Dermis microvascular lymphatic vessel endothelial cell (primary cell): ENCODE data around the gene SCAI. TPM values are rescaled to one million over a fixed set of nuclear protein-coding genes. Genes with fewer than 3 reads are reported as not detected.
A peak's percentile ranks its signal among the peaks of the same experiment; 100 is the strongest.
"Not testable (repeated sequence)": the region's sequence is repeated elsewhere in the genome, so short reads cannot be mapped to it uniquely, and the experiment has no call there.

Experiments
- DNase-seq, 2 donors: peaks; one replicate each; pipeline versions ENCODE4 v3.0.0 to v3.0.0-alpha.2; 2010; ENCODE audit warnings: low read depth in 2 of 2
- total RNA-seq: library from RNA; depleted of rRNA; stranded (reverse); fragments of >200 nt; gene quantifications from 2 replicates; pipeline ENCODE4 v1.2.1, GENCODE V29; 2014

The SCAI gene
- total RNA-seq, 1 donor from 2014 or later, result 2.7 TPM

DNA sequence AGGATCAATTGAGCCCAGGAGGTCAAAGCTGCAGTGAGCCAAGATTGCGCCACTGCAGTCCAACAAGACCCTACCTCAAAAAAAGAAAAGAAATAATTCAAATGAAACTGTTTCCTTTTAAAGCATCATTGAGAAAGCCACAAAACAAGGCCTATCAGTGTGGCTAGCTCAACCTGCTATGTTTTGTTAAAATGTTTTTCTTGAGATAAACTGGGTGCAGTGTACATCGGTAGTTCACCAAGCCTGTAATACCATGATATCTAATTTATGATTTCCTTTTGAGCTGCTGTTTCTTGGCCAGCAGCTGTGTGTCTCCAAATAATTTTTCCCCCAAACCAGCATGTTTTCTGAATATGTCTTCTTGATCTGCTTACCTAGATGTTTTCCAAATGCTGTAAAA lies 105.2 kb downstream of the SCAI start:
- no peak for DNase-seq

DNA sequence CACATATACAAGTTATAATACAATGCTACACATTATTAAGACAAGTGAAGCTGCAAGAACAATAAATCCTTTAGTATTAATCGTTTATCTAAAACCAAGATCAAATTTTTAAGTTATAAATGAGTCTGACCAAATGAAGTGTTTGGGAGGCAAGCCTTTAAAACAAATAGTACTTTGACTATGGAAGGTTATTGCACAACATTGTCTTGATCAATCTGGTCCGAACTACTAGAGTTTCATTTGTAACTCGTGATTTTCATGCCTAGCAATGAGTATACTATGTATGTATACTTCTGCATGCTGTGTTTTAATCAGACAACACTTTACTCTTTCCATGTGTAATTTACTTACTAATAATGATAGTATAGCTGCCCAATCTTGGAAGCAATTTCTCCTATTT lies 115.3 kb downstream of the SCAI start:
- no peak for DNase-seq

DNA sequence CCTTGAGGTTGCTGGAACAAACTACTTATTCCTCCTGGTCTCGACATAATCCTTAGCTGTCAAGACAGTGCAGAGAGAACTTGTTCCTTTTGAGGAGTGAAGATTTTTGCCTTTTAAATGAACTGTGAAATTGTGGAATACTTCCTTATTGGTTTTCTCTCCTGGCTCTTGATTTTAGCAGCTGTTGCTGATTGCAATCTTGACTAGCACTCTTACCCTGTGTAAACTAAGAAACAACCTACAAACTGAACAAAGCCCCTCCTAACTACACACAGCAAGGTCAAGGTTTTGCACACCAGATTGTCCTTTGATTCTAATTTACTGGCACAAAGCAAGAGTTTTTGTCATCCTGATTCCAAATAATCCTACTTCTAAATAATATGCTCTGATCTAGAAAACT lies 118.4 kb downstream of the SCAI start:
- no peak for DNase-seq

DNA sequence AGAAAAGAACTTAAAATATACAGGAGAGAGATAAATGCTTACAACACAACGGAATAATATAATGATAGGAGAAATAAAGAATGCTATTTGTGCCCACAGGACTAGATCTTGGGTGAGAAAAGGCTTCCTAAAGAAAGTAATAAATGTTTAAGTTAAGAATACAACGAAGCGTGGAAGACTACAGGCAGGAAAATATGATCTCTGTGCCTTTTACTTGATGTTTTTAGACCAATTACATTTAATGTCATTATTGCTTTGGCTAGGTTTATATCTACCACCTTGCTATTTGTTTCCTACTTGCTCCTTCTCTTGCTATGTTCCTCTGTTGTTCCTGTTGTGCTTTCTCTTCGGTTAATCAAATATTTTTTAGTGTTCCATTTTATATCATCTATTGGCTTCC lies 122.3 kb downstream of the SCAI start:
- DNase-seq, result no peak

DNA sequence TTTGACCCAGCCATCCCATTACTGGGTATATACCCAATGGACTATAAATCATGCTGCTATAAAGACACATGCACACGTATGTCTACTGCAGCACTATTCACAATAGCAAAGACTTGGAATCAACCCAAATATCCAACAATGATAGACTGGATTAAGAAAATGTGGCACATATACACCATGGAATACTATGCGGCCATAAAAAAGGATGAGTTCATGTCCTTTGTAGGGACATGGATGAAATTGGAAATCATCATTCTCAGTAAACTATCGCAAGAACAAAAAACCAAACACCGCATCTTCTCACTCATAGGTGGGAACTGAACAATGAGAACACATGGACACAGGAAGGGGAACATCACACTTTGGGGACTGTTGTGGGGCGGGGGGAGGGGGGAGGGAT lies 127.7 kb downstream of the SCAI start:
- DNase-seq, result not testable (repeated sequence)

DNA sequence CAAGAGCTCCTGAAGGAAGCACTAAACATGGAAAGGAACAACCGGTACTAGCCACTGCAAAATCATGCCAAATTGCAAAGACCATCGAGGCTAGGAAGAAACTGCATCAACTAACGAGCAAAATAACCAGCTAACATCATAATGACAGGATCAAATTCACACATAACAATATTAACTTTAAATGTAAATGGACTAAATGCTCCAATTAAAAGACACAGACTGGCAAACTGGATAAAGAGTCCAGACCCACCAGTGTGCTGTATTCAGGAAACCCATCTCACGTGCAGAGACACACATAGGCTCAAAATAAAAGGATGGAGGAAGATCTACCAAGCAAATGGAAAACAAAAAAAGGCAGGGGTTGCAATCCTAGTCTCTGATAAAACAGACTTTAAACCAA lies 131.3 kb downstream of the SCAI start:
- not testable (repeated sequence) for DNase-seq

- DNase-seq, result no peak
Observed at GRCh38 chr9:125008599-125008998, 134.7 kb downstream of the SCAI start.

DNA sequence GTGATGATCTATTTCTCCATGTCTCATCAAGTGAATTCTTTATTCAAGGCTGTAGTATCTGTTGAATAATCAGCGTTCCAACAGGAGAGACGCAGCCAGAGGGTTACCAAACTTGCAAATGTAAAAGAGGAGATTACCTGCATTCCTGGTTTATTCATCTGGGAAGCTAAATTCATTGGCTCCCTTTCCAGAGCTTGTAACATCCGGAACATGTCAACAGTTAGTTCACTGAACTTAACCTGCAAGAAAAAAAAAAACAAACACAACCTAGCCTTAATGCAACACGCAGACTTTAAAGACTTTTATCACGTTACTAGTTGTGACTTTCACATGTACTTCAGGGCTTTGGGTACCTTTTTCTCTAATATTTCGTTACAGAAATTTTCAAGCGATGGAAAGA lies 140.0 kb downstream of the SCAI start:
- no peak for DNase-seq

DNA sequence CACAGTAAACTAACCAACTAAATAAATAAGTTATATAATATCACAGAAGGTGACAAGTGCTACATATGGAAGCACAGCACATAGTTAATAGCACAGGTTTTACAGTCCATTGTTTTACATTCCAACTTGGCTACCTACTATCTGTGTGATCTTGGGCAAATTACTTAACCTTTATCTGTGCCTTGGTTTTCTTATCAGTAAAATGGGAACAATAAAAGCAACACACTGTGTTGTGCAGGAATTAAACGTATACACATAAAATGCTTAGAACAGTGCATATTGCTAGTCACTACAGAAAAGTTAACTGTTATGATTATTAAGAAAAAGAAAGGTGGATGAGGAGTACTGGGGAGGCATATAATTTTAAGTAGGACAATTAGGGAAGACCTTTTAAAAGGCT lies 159.6 kb downstream of the SCAI start:
- no peak for DNase-seq

GRCh38 chr9:124980431-124980830 lies 162.9 kb downstream of the SCAI start:
- no peak for DNase-seq

- DNase-seq, result peak; percentile 53 to 61
Observed at GRCh38 chr9:124975131-124975530, 168.2 kb downstream of the SCAI start.

DNA sequence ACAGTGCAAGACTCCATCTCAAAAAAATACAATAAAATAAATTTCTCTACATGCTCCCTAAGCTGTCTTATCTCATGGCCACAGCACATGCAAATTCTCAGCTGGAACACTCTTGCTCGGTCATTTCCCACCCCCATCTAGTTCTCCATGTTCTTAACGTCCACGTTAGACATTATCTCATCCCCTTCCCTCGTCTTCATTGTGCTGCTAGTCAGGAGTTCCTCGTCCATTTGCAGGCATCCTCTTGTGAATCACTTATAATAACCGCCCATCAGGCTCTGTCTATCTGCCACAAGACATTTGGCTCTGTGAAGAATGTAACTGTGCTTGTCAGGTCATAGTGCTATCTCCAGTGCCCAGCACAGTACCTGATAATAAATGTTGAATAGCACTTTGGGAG lies 169.5 kb downstream of the SCAI start:
- DNase-seq, result no peak

DNA sequence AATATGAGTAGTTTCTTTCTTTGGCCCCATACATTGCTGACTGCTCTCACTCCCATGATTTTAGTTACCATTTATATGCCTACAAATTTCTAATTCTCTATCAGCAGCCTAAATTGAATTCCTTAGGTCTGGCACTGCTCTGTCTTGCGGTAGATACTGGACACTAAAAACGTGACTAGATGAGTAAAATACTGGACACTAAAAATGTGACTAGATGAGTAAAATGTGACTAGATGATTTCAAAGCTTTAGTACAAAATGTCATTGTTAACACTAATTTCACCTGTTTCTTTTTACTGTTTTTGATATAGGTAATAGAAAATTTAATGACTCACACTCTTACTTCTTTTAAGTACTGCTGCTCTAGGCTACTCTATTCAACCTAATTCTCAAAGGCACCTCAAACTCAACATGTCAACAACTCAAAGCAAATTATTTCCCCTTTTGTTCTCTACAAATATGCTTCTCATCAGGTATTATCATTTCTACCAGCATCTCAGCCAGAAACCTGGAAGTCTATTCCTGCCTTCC lies 171.0 kb downstream of the SCAI start:
- no peak for DNase-seq

- DNase-seq, result no peak
Observed at GRCh38 chr9:124969401-124969800, 173.9 kb downstream of the SCAI start.

DNA sequence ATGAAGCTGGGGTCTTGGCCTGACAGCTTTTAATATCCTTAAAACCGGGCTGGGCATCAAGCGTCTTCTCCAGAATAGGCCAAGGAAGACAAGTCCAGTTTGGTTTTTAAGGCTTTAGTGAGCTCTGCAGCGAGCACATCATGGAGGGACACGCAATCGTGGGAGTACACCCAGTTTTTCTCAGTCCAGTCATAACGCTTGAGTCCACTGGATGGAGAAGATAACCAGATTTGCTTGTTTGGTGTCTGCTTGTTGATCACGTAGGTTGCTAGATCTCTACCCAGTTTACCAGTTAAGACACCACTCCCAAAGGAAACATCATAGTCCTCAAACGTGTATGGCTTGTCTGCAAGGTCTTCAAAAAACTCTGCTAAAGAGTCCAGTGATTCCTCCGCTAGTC lies 175.1 kb downstream of the SCAI start:
- DNase-seq, result no peak

GRCh38 chr9:124965775-124966568 lies 177.4 kb downstream of the SCAI start:
- not testable (repeated sequence) for DNase-seq

DNA sequence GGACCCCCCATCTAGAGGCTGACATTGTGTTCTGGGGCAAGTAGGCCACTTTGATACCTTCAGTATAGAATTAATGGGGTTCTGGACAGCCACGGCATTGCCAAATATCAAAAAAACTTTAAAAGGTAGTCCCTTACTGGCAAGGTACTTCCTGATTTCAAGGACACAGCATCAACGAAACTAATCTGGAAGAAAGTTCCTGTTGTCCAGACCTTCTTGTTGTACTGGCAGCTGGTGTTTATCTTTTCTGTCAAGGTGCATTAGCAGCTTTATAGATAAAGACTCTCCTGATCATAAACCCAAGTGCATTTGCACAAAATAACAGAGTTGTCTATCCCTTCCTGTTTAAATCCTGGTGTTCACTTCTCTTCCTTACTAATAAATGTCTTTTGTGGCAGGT lies 178.7 kb downstream of the SCAI start:
- DNase-seq, result no peak

- no peak for DNase-seq
Observed at GRCh38 chr9:124964056-124964455, 179.3 kb downstream of the SCAI start.

DNA sequence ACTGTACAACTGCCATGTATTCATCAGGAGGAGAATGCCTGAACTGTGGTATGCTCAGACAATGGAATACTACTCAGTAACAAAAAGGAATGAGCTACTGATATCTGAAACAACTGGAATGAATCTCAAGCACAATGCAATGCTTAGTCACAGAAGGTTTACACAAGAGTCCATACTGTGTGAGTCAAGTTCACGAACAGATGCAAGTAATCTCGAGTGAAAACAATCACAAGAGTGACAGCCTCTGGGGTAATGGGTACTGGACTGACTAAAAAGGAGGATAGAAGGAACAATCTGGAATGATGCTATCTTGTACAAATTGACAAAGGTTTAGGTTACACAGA lies 182.9 kb downstream of the SCAI start:
- DNase-seq, result no peak

DNA sequence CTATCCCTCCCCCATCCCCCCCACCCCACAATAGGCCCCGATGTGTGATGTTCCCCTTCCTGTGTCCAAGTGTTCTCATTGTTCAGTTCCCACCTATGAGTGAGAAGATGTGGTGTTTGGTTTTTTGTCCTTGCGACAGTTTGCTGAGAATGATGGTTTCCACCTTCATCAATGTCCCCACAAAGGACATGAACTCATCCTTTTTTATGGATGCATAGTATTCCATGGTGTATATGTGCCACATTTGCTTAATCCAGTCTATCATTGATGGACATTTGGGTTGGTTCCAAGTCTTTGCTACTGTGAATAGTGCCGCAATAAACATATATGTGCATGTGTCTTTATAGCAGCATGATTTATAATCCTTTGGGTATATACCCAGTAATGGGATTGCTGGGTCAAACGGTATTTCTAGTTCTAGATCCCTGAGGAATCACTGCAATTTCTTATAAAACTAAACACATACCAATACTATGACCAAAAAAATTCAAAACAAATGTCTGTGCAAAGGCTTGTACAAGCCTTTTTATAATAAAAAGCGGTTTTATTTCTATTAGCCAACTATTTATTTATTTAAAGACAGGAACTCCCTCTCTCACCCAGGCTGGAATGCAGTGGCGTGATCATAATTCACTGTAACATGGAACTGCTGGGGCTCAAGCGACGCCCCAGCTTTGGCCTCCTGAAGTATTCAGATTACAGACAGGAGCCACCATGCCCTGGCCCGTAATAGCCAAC lies 183.5 kb downstream of the SCAI start:
- not testable (repeated sequence) for DNase-seq

DNA sequence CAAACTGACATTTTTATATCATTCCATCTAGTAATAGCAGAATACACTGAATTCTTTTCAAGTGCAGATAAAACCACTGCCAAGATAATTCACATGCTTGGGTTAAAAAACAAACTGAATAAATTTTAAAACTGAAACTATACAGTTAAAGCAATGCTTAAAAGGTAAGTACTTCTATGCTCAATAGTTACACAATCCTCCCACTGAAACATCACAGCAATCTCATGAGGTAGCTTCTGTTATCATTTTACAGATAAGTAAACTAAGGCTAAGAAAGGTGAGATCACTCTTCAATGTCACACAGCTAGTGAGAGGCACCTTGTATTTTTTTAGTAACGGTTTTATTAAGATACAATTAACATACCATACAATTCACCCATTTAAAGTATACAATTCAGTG lies 189.1 kb downstream of the SCAI start:
- DNase-seq, result no peak

- DNase-seq, result no peak
Observed at GRCh38 chr9:124950050-124950718, 193.1 kb downstream of the SCAI start.
